GM12878 (cell line): Measurements from ENCODE around the gene ZNF582.

ENCODE experiments used
- ATF7 ChIP-seq: fragments of 450-650 bp; IDR thresholded peaks from 2 replicates; pipeline ENCODE4 v1.6.1; 2016; ENCODE audit warnings: low read depth, mild to moderate bottlenecking
- BCL11A ChIP-seq: IDR thresholded peaks from 2 replicates; pipeline ENCODE4 v1.6.1; 2011; ENCODE audit warnings: low read depth, low read length
- BHLHE40 ChIP-seq, 2 experiments: fragments of 450-650 bp in 1 of 2; IDR thresholded peaks; 2 replicates each; pipeline ENCODE4 v1.6.1; 2011 to 2017; ENCODE audit warnings: low read depth in 2 of 2, borderline replicate concordance in 1 of 2, improper control_type of control experiment in 1 of 2, low read length in 1 of 2, mild to moderate bottlenecking in 1 of 2
- JUND ChIP-seq: IDR thresholded peaks from 2 replicates; pipeline ENCODE4 v1.6.1; 2012; ENCODE audit warnings: low read depth, mild to moderate bottlenecking, low read length, improper control_type of control experiment, moderate library complexity
- NRF1 ChIP-seq: conservative IDR thresholded peaks from 2 replicates; pipeline ENCODE4 v1.6.1; 2011; ENCODE audit warnings: mild to moderate bottlenecking, low read depth, low read length, improper control_type of control experiment
- PAX5 ChIP-seq: IDR thresholded peaks from 2 replicates; pipeline ENCODE4 v1.6.1; 2011; ENCODE audit warnings: low read depth, low read length, borderline replicate concordance
- POLR2A ChIP-seq: IDR thresholded peaks from 2 replicates; pipeline ENCODE4 v1.6.1; 2011; ENCODE audit warnings: low read depth, mild to moderate bottlenecking, low read length
- POLR2AphosphoS5 ChIP-seq: IDR thresholded peaks from 2 replicates; pipeline ENCODE4 v1.6.1; 2011; ENCODE audit warnings: mild to moderate bottlenecking, low read length, inconsistent platforms
- STAT3 ChIP-seq: IDR thresholded peaks from 2 replicates; pipeline ENCODE4 v1.6.1; 2011; ENCODE audit warnings: low read depth, low read length, improper control_type of control experiment
- TF ChIP-seq, protein P1 (sequence below): fragments of 450-650 bp; formaldehyde crosslinking; IDR thresholded peaks from 2 replicates; pipeline ENCODE4 v1.4.0; 2020; ENCODE audit warnings: mild to moderate bottlenecking, moderate library complexity
- TF ChIP-seq, protein P2 (sequence below): fragments of 450-650 bp; formaldehyde crosslinking; IDR thresholded peaks from 2 replicates; pipeline ENCODE4 v1.4.0; 2022; ENCODE audit warnings: mild to moderate bottlenecking, moderate library complexity
- TF ChIP-seq, protein P3 (sequence below): IDR thresholded peaks from 2 replicates; pipeline ENCODE4 v1.6.1; 2011; ENCODE audit warnings: low read depth, mild to moderate bottlenecking, low read length, moderate library complexity, borderline replicate concordance; ENCODE audit errors: extremely low read depth
- TF ChIP-seq, protein P4 (sequence below): IDR thresholded peaks from 2 replicates; pipeline ENCODE4 v1.6.1; 2012; ENCODE audit warnings: mild to moderate bottlenecking, low read depth, low read length
- TF ChIP-seq, protein P5 (sequence below), 3 experiments: IDR thresholded peaks in 2 of 3; conservative IDR thresholded peaks in 1 of 3; 2 replicates each; pipeline ENCODE4 v1.5.1; 2011; ENCODE audit warnings: low read depth in 3 of 3, low read length in 3 of 3, mild to moderate bottlenecking in 3 of 3, control low read depth in 2 of 3, moderate library complexity in 2 of 3, inconsistent platforms in 1 of 3, mixed read lengths in 1 of 3; ENCODE audit not compliant: control insufficient read depth in 2 of 3, insufficient read depth in 1 of 3; ENCODE audit errors: extremely low read depth in 1 of 3

DNA sequence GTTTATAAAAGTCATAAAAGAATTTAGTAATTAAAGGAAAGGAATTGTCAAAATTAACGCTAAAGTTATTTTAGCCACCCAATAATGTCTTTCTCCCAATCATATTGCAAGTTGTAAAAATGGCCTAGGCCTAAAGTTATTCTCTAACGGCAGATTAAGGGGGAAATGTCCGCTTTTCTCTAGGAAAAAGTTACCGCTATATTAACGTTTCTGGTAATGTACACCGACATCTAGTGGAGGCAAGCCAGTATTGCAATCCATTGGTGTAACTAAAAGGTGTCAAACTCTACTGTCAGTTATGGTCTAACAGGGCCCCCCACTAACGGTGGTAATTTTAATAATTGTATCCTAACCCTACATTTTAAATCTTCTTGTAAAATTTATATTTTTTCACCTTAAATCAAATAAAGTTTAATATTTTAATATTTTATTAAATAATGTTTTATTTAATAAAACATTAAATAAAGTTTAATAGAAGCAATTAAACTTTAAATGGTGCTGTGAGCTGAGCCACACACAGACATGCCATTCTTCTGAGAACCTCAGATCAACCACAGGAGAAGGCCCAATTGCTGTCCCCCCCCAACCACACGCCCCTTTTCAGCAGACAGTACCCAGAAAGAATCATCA is 42.8 kb downstream of the ZNF582 start:
- TF ChIP-seq JUND (no peak), STAT3 (no peak), PAX5 (no peak), BHLHE40 (IDR thresholded peaks at IDR 0.05; ENCODE audit: borderline replicate concordance in 1 of 2, low read depth in 2 of 2, low read length in 1 of 2) (no peak), NRF1 (no peak), BCL11A (no peak), POLR2AphosphoS5 (no peak), ATF7 (no peak), POLR2A (no peak)
- TF ChIP-seq, protein P1, sequence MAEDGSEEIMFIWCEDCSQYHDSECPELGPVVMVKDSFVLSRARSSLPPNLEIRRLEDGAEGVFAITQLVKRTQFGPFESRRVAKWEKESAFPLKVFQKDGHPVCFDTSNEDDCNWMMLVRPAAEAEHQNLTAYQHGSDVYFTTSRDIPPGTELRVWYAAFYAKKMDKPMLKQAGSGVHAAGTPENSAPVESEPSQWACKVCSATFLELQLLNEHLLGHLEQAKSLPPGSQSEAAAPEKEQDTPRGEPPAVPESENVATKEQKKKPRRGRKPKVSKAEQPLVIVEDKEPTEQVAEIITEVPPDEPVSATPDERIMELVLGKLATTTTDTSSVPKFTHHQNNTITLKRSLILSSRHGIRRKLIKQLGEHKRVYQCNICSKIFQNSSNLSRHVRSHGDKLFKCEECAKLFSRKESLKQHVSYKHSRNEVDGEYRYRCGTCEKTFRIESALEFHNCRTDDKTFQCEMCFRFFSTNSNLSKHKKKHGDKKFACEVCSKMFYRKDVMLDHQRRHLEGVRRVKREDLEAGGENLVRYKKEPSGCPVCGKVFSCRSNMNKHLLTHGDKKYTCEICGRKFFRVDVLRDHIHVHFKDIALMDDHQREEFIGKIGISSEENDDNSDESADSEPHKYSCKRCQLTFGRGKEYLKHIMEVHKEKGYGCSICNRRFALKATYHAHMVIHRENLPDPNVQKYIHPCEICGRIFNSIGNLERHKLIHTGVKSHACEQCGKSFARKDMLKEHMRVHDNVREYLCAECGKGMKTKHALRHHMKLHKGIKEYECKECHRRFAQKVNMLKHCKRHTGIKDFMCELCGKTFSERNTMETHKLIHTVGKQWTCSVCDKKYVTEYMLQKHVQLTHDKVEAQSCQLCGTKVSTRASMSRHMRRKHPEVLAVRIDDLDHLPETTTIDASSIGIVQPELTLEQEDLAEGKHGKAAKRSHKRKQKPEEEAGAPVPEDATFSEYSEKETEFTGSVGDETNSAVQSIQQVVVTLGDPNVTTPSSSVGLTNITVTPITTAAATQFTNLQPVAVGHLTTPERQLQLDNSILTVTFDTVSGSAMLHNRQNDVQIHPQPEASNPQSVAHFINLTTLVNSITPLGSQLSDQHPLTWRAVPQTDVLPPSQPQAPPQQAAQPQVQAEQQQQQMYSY (CRISPR knock-in tag), result no peak
- TF ChIP-seq, protein P2, sequence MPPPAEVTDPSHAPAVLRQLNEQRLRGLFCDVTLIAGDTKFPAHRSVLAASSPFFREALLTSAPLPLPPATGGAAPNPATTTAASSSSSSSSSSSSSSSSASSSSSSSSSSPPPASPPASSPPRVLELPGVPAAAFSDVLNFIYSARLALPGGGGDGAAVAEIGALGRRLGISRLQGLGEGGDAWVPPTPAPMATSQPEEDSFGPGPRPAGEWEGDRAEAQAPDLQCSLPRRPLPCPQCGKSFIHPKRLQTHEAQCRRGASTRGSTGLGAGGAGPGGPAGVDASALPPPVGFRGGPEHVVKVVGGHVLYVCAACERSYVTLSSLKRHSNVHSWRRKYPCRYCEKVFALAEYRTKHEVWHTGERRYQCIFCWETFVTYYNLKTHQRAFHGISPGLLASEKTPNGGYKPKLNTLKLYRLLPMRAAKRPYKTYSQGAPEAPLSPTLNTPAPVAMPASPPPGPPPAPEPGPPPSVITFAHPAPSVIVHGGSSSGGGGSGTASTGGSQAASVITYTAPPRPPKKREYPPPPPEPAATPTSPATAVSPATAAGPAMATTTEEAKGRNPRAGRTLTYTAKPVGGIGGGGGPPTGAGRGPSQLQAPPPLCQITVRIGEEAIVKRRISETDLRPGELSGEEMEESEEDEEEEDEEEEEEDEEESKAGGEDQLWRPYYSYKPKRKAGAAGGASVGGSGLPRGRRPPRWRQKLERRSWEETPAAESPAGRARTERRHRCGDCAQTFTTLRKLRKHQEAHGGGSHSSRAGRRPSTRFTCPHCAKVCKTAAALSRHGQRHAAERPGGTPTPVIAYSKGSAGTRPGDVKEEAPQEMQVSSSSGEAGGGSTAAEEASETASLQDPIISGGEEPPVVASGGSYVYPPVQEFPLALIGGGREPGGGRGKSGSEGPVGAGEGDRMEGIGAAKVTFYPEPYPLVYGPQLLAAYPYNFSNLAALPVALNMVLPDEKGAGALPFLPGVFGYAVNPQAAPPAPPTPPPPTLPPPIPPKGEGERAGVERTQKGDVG, result no peak
- TF ChIP-seq, protein P3, sequence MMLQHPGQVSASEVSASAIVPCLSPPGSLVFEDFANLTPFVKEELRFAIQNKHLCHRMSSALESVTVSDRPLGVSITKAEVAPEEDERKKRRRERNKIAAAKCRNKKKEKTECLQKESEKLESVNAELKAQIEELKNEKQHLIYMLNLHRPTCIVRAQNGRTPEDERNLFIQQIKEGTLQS, result no peak
- TF ChIP-seq, protein P4, sequence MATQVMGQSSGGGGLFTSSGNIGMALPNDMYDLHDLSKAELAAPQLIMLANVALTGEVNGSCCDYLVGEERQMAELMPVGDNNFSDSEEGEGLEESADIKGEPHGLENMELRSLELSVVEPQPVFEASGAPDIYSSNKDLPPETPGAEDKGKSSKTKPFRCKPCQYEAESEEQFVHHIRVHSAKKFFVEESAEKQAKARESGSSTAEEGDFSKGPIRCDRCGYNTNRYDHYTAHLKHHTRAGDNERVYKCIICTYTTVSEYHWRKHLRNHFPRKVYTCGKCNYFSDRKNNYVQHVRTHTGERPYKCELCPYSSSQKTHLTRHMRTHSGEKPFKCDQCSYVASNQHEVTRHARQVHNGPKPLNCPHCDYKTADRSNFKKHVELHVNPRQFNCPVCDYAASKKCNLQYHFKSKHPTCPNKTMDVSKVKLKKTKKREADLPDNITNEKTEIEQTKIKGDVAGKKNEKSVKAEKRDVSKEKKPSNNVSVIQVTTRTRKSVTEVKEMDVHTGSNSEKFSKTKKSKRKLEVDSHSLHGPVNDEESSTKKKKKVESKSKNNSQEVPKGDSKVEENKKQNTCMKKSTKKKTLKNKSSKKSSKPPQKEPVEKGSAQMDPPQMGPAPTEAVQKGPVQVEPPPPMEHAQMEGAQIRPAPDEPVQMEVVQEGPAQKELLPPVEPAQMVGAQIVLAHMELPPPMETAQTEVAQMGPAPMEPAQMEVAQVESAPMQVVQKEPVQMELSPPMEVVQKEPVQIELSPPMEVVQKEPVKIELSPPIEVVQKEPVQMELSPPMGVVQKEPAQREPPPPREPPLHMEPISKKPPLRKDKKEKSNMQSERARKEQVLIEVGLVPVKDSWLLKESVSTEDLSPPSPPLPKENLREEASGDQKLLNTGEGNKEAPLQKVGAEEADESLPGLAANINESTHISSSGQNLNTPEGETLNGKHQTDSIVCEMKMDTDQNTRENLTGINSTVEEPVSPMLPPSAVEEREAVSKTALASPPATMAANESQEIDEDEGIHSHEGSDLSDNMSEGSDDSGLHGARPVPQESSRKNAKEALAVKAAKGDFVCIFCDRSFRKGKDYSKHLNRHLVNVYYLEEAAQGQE, result no peak
- TF ChIP-seq, protein P5, sequence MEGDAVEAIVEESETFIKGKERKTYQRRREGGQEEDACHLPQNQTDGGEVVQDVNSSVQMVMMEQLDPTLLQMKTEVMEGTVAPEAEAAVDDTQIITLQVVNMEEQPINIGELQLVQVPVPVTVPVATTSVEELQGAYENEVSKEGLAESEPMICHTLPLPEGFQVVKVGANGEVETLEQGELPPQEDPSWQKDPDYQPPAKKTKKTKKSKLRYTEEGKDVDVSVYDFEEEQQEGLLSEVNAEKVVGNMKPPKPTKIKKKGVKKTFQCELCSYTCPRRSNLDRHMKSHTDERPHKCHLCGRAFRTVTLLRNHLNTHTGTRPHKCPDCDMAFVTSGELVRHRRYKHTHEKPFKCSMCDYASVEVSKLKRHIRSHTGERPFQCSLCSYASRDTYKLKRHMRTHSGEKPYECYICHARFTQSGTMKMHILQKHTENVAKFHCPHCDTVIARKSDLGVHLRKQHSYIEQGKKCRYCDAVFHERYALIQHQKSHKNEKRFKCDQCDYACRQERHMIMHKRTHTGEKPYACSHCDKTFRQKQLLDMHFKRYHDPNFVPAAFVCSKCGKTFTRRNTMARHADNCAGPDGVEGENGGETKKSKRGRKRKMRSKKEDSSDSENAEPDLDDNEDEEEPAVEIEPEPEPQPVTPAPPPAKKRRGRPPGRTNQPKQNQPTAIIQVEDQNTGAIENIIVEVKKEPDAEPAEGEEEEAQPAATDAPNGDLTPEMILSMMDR (IDR thresholded peaks at IDR 0.05 in 2 of 3, conservative IDR thresholded peaks at IDR 0.05 in 1 of 3; ENCODE audit: control insufficient read depth in 2 of 3, extremely low read depth in 1 of 3, insufficient read depth in 1 of 3, low read depth in 3 of 3, low read length in 3 of 3), result peak; percentile 74 to 84 (median 78); a peak in 5 of 6 replicates
